ENCODE results near the gene STEAP3. TPM values are rescaled to one million over a fixed set of nuclear protein-coding genes. Genes with fewer than 3 reads are reported as not detected.

STEAP3 gene
- total RNA-seq, 1 experiment from 2014 or later: 30.5 TPM

DNA sequence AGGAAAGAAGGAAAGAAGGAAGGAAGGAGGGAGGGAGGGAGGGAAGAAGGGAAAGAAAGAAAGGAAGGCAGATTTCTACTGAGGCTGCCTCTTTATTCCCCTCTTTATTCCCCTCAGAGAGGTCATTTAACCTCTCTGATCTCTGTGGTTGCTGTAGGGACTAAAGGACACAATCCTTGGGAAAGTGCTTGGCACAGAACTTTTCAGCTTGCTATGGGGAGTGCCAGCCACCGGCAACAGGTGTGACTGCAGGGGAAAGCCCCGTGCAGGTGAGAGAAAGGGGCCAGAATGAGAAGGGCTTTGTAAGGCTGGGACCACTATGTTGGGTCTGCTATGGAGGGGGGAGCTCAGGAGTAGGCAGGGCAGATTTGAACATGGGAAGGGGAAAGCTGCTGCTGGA lies 27.7 kb upstream of the STEAP3 start:
- Mint-ChIP-seq H3K9me3 (ENCODE audit: low read depth, unreplicated experiment) (no peaks in the 10 kb centered on the region), H3K27ac (ENCODE audit: unreplicated experiment) (no peak overlapping the region), H3K4me3 (ENCODE audit: low read depth, unreplicated experiment) (no peak overlapping the region), H3K4me1 (ENCODE audit: low read depth, unreplicated experiment) (peaks cover 30% of the 10 kb centered on the region), H3K27me3 (ENCODE audit: unreplicated experiment) (peaks cover 20% of the 10 kb centered on the region), H3K36me3 (ENCODE audit: insufficient read depth, unreplicated experiment) (no peaks in the 10 kb centered on the region)
- CTCF ChIA-PET: no interaction called here
- no TSS peak for BruUV-seq (replicated peaks)
- intact Hi-C loops (cut with micrococcal nuclease; ENCODE audit: unreplicated experiment): no loop called here
- DNase-seq: no peak
- no peak for TF ChIP-seq CTCF (IDR thresholded peaks at IDR 0.05; ENCODE audit: unreplicated experiment)

DNA sequence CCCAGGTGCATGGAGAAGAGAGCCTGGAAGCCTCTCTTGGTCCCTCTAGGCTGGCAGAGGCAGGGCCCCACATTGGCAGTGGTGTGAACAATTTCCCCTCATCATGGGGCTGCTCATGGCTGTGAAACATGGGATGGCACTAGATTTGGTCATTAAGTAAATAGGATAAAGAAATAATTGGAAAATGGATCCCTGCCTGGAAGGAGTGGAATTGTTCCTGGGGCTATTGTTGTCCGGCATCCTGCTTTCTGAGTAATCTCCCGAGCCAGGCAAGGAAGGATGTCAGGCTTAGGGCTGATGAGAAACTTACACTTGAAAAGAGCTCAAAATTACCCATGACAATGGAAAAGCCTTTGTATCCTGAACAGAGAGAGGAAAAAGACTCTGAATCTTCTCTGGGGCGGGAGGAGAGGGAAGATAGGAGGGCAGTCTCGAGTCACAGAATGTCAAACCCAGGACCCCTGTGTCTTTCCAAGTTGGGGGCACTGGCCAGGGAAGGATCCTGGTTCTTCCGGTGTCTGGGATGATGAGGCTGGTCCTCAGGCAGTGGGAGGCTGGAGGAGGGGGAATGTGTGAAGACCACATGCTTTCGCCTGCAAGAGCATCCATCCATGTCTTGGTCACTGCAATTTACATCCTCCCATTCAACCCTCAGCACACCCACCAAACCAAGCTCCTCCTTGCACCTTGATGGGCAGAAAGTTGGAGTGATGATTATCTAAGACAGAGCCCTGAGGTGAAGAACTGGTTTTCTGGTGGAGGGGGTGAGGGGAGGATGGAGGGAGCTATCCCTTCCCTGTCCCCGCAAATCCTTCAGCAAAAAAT lies 27.1 kb upstream of the STEAP3 start:
- no peak overlapping the region for H3K4me3 Mint-ChIP-seq (ENCODE audit: low read depth, unreplicated experiment)
- intact Hi-C loops (cut with micrococcal nuclease; ENCODE audit: unreplicated experiment): no loop called here
- H3K9me3 Mint-ChIP-seq (ENCODE audit: low read depth, unreplicated experiment): no peaks in the 10 kb centered on the region
- no peak for DNase-seq
- peaks cover 20% of the 10 kb centered on the region for H3K27me3 Mint-ChIP-seq (ENCODE audit: unreplicated experiment)
- CTCF ChIA-PET: interaction anchor here (0.9 kb wide), 1 partner anchor 45 kb away, joined by 3 read pairs; no protein-coding TSS in a partner anchor
- H3K36me3 Mint-ChIP-seq (ENCODE audit: insufficient read depth, unreplicated experiment): no peaks in the 10 kb centered on the region
- BruUV-seq (replicated peaks): no TSS peak
- no peak overlapping the region for H3K27ac Mint-ChIP-seq (ENCODE audit: unreplicated experiment)
- TF ChIP-seq CTCF (IDR thresholded peaks at IDR 0.05; ENCODE audit: unreplicated experiment): no peak
- peaks cover 30% of the 10 kb centered on the region for H3K4me1 Mint-ChIP-seq (ENCODE audit: low read depth, unreplicated experiment)

GRCh38 chr2:119197126-119197405 lies 26.6 kb upstream of the STEAP3 start:
- Mint-ChIP-seq H3K36me3 (ENCODE audit: insufficient read depth, unreplicated experiment) (no peaks in the 10 kb centered on the region), H3K4me1 (ENCODE audit: low read depth, unreplicated experiment) (peaks cover 30% of the 10 kb centered on the region), H3K27ac (ENCODE audit: unreplicated experiment) (no peak overlapping the region), H3K27me3 (ENCODE audit: unreplicated experiment) (peaks cover 20% of the 10 kb centered on the region), H3K9me3 (ENCODE audit: low read depth, unreplicated experiment) (no peaks in the 10 kb centered on the region), H3K4me3 (ENCODE audit: low read depth, unreplicated experiment) (no peak overlapping the region)
- no TSS peak for BruUV-seq (replicated peaks)
- TF ChIP-seq CTCF (IDR thresholded peaks at IDR 0.05; ENCODE audit: unreplicated experiment): no peak
- no peak for DNase-seq
- intact Hi-C loops (cut with micrococcal nuclease; ENCODE audit: unreplicated experiment): no loop called here
- CTCF ChIA-PET: interaction anchor here (0.6 to 0.9 kb wide), 2 partner anchors 44 to 234 kb away, joined by 3 to 4 read pairs; no protein-coding TSS in a partner anchor

DNA sequence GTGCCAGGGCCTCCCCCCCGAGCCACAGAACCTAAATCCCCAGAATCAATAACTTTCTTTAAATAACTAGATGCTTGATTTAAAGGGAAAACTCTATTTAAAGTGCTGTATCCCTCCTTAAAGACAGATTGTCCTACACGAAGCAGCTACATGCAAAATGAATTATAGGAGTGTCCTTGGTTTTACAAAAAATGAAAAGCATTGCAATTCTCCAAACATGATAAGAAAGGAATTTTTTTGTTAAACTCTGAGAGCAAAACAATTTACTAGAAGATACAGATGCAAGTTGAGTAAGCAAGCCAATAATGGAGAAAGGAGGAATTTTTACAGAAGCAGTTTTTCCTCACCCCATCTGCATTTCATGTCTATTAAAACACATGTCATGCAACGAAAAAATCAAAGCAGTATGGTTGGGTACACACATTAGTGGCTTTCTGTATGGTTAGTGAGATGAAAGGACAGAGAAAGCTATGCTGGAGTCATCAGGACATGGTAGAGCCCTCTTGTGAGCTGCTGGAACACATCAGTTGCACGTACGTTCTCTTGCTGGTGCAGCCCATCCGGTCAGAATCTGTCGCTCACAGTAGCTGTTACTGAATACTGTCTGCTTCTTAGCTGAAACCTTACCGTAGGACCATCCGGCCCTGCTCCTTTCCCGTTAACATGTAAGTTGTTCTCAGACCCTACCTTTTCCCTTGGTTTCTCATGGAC lies 25.9 kb upstream of the STEAP3 start:
- intact Hi-C loops (cut with micrococcal nuclease; ENCODE audit: unreplicated experiment): no loop called here
- H3K4me3 Mint-ChIP-seq (ENCODE audit: low read depth, unreplicated experiment): no peak overlapping the region
- H3K36me3 Mint-ChIP-seq (ENCODE audit: insufficient read depth, unreplicated experiment): no peaks in the 10 kb centered on the region
- BruUV-seq (replicated peaks): no TSS peak
- DNase-seq: no peak
- no peak overlapping the region for H3K27ac Mint-ChIP-seq (ENCODE audit: unreplicated experiment)
- no peaks in the 10 kb centered on the region for H3K9me3 Mint-ChIP-seq (ENCODE audit: low read depth, unreplicated experiment)
- CTCF ChIA-PET: interaction anchor here (0.6 to 0.9 kb wide), 3 partner anchors 11 to 233 kb away, joined by 3 to 5 read pairs (median 4); no protein-coding TSS in a partner anchor
- no peak for TF ChIP-seq CTCF (IDR thresholded peaks at IDR 0.05; ENCODE audit: unreplicated experiment)
- peaks cover 20% of the 10 kb centered on the region for H3K27me3 Mint-ChIP-seq (ENCODE audit: unreplicated experiment)
- H3K4me1 Mint-ChIP-seq (ENCODE audit: low read depth, unreplicated experiment): peaks cover 36% of the 10 kb centered on the region

All from Calu3 (cell line).